K562 (cell line): Measurements from ENCODE around the gene KIF26B. TPM values are rescaled to one million over a fixed set of nuclear protein-coding genes. Genes with fewer than 3 reads are reported as not detected.
A peak's percentile ranks its signal among the peaks of the same experiment; 100 is the strongest.

Source experiments
- ATAC-seq: fragments of 200-7000 bp; cut with Tn5 transposase; 3 replicates; pipeline ENCODE4 v1.9.1; 2020; ENCODE audit warnings: moderate library complexity
- BruUV-seq: library from RNA; stranded (reverse); fragments of 400-500 nt; replicated peaks from 2 replicates; lab custom pipeline; 2021; lab: Mats Ljungman, UMichigan
- CTCF ChIA-PET: fragments of 300-600 bp; formaldehyde crosslinking; extraction: SDS; loops from one replicate; lab custom pipeline; 2021; ENCODE audit warnings: low intra/inter-chr PET ratio; lab: Yijun Ruan, JAX
- POLR2A ChIA-PET: fragments of 300-600, 350-650 bp; sonication (Branson Sonifier 250); formaldehyde crosslinking; extraction: SDS; loops from one replicate; lab custom pipeline; 2021; ENCODE audit warnings: antibody characterized with exemption, inconsistent platforms; lab: Yijun Ruan, JAX
- DNase-seq, 4 experiments: peaks; one replicate each; pipeline versions ENCODE4 v3.0.0 to v3.0.0-alpha.2; 2011 to 2018; ENCODE audit warnings: low spot score in 3 of 4, mixed read lengths in 3 of 4; ENCODE audit errors: extremely low read depth in 1 of 4
- FAIRE-seq: peaks from 2 replicates; lab custom pipeline; 2011; peaks lifted over from hg19 to GRCh38; lab: Jason Lieb, UNC
- H2AFZ ChIP-seq: 2 replicates; pipeline ENCODE4 v1.6.0; 2011; ENCODE audit warnings: low read depth, low read length, control low read depth, inconsistent platforms
- H3K27ac ChIP-seq: fragments of 200-600 bp; 3 replicates; pipeline ENCODE4 v1.8.0; 2011; ENCODE audit warnings: low read depth, mild to moderate bottlenecking, control low read depth, inconsistent platforms, low read length, moderate library complexity, mixed read lengths; ENCODE audit errors: extremely low read depth
- H3K27me3 ChIP-seq, 2 experiments: fragments of 300-600 bp in 1 of 2; 2 replicates in 1 of 2; 3 replicates in 1 of 2; pipeline versions ENCODE4 v1.6.0 to v1.8.0; 2011; ENCODE audit warnings: inconsistent platforms in 2 of 2, low read length in 2 of 2, mild to moderate bottlenecking in 1 of 2, mixed read lengths in 1 of 2, moderate library complexity in 1 of 2; ENCODE audit not compliant: control insufficient read depth in 2 of 2, insufficient read depth in 2 of 2
- H3K36me3 ChIP-seq: fragments of 300-600 bp; 3 replicates; pipeline ENCODE4 v1.8.0; 2011; ENCODE audit warnings: mild to moderate bottlenecking, low read length, inconsistent platforms; ENCODE audit not compliant: control insufficient read depth, insufficient read depth
- H3K4me1 ChIP-seq, 2 experiments: fragments of 200-600 bp in 1 of 2; replicated peaks in 1 of 2; 2 replicates in 1 of 2; 3 replicates in 1 of 2; pipeline versions ENCODE4 v1.5.1 to v1.8.0; 2011; ENCODE audit warnings: inconsistent platforms in 2 of 2, low read length in 2 of 2, mild to moderate bottlenecking in 1 of 2, mixed read lengths in 1 of 2, moderate library complexity in 1 of 2; ENCODE audit not compliant: control insufficient read depth in 2 of 2, insufficient read depth in 2 of 2
- H3K4me2 ChIP-seq: 2 replicates; pipeline ENCODE4 v1.6.1; 2011; ENCODE audit warnings: low read length, control low read depth, inconsistent platforms, mixed read lengths; ENCODE audit not compliant: insufficient read depth
- H3K4me3 ChIP-seq: fragments of 200-600 bp; sonication (generic), shearing (Covaris generic); 2 replicates; pipeline ENCODE4 v1.5.1; 2016; ENCODE audit warnings: control low read depth, inconsistent platforms
- H3K79me2 ChIP-seq: fragments of 200-600 bp; 3 replicates; pipeline ENCODE4 v1.8.0; 2011; ENCODE audit warnings: low read length, inconsistent platforms; ENCODE audit not compliant: control insufficient read depth, insufficient read depth
- H3K9ac ChIP-seq, 2 experiments: 2 replicates each; pipeline versions ENCODE4 v1.6.0 to v1.6.1; 2011; ENCODE audit warnings: low read depth in 2 of 2, low read length in 2 of 2, control low read depth in 1 of 2, inconsistent platforms in 1 of 2, mild to moderate bottlenecking in 1 of 2, mixed read lengths in 1 of 2; ENCODE audit not compliant: insufficient read depth in 1 of 2
- H3K9me1 ChIP-seq: one replicate; pipeline ENCODE4 v1.6.0; 2011; ENCODE audit warnings: inconsistent platforms, mild to moderate bottlenecking, low read length, moderate library complexity; ENCODE audit not compliant: control insufficient read depth, insufficient read depth
- H3K9me3 ChIP-seq: replicated peaks from 2 replicates; pipeline ENCODE4 v1.5.1; 2011; ENCODE audit warnings: low read depth, low read length, inconsistent platforms; ENCODE audit not compliant: control insufficient read depth, insufficient read depth
- H4K20me1 ChIP-seq: replicated peaks from 2 replicates; pipeline ENCODE4 v1.6.1; 2011; ENCODE audit warnings: low read length, inconsistent platforms, mixed read lengths; ENCODE audit not compliant: control insufficient read depth, insufficient read depth
- C11orf30 ChIP-seq: fragments of 450-650 bp; IDR thresholded peaks from 2 replicates; pipeline ENCODE4 v1.6.1; 2016; ENCODE audit warnings: low read depth, mild to moderate bottlenecking
- MAFF ChIP-seq: IDR thresholded peaks from 2 replicates; pipeline ENCODE4 v1.6.1; 2012; ENCODE audit warnings: low read length, improper control_type of control experiment
- MAFG ChIP-seq: fragments of 450-650 bp; conservative IDR thresholded peaks from 2 replicates; pipeline ENCODE4 v1.6.1; 2016; ENCODE audit warnings: missing genetic modification characterization, missing compliant biosample characterization
- ZNF316 ChIP-seq: fragments of 450-650 bp; IDR thresholded peaks from 2 replicates; pipeline ENCODE4 v1.6.1; 2016
- WGBS: fragments of 100-300 bp; shearing (Covaris generic); methylation state at CpG from one replicate; pipeline ENCODE4 v1.1.6; 2016; ENCODE audit warnings: low coverage, mixed read lengths; ENCODE audit not compliant: insufficient coverage; ENCODE audit errors: missing lambda C conversion rate; 5-methylcytosine and 5-hydroxymethylcytosine counted together
- in situ Hi-C: fragments of 300-500 bp; cut with MboI; formaldehyde crosslinking; loops from 4 replicates; pipeline ENCODE4 v1.15.0; 2018; ENCODE audit warnings: inconsistent platforms, mixed read lengths
- intact Hi-C: fragments of 100-400 bp; cut with micrococcal nuclease; formaldehyde crosslinking; loops from 2 replicates; pipeline ENCODE4 v1.14.2; 2022
- polyA plus RNA-seq, 8 experiments: library from polyadenylated mRNA; depleted of rRNA in 4 of 8; stranded (reverse) in 5 of 8; unstranded in 3 of 8; fragments of >200 nt; fragmentation: Nextera tagmentation in 2 of 8; fragmentation: Illumina TruSeq in 1 of 8; extraction: Ambion mirVana in 2 of 8; extraction: Trizol in 1 of 8; gene quantifications; 2 replicates each; pipeline versions ENCODE4 v1.2.1 to v1.2.3, GENCODE V29; 2011 to 2014; ENCODE audit warnings: inconsistent platforms in 1 of 8, missing spikeins in 1 of 8
- total RNA-seq, 7 experiments: library from RNA; depleted of rRNA in 6 of 7; stranded (reverse); fragments of >200 nt in 6 of 7; fragmentation: Illumina TruSeq in 2 of 7; extraction: Trizol in 2 of 7; gene quantifications; 2 replicates each; pipeline versions ENCODE4 v1.2.1 to v1.2.3, GENCODE V29; 2011 to 2021; ENCODE audit warnings: low replicate concordance in 1 of 7
- TF ChIP-seq, protein P1 (sequence below), 2 experiments: fragments of 200-800 bp in 1 of 2; sonication (Bioruptor generic) in 1 of 2; sonication (generic) in 1 of 2; formaldehyde crosslinking in 1 of 2; IDR thresholded peaks in 1 of 2; conservative IDR thresholded peaks in 1 of 2; 2 replicates each; pipeline versions ENCODE4 v1.5.0 to v1.6.1; 2016 to 2020; ENCODE audit warnings: missing compliant biosample characterization in 1 of 2, missing genetic modification characterization in 1 of 2, missing genetic modification reagents in 1 of 2

Gene KIF26B
- total and polyA plus RNA-seq, 9 of the 15 experiments (the other 6 are each of a cell fraction or from before 2014, with no cell fraction given) = 0.02 to 0.08 (median 0.03) TPM; not detected in 6

DNA sequence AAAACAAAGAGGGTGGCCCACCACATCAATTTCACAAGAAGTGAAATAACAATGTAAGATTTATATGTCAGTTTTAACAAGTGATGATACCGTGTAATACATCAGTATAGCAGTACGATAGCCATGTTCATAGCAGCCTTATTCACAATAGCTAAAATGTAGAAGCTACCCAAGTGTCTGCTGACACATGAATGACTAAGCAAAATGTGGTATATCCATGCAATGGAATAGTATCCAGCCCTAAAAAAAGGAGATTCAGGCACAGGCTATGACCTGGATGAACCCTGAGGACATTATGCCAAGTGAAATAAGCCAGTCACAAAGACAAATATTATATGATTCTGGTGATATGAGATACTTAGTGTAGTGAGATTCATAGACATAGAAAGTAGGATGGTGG, 18.0 kb downstream of the KIF26B start:
- Histone ChIP-seq H3K27ac (no peak overlapping the region), H3K4me2 (no peak overlapping the region), H3K4me3 (no peak overlapping the region), H3K9me1 (no peaks in the 10 kb centered on the region), H3K27me3 (peaks cover 60 to 77% of the 10 kb centered on the region in 2 experiments), H3K36me3 (no peaks in the 10 kb centered on the region), H3K4me1 (no peaks in the 10 kb centered on the region), H2AFZ (no peak overlapping the region), H4K20me1 (0 out of 2 replicates have a peak, but pooled peaks cover 4% of the 10 kb centered on the region), H3K9me3 (0 out of 2 replicates have a peak, but pooled peaks cover 2% of the 10 kb centered on the region), H3K79me2 (no peaks in the 10 kb centered on the region), H3K9ac (no peak overlapping the region)
- FAIRE-seq (no peak), ATAC-seq (no peak), DNase-seq (no peak)
- in situ Hi-C loops (no loop called here), intact Hi-C loops (no loop called here)
- ChIA-PET POLR2A (no interaction called here), CTCF (no interaction called here)
- no TSS peak for BruUV-seq
- TF ChIP-seq MAFF = peak; percentile 5; the same call in 1 of the 2 replicates
- TF ChIP-seq MAFG (tag) = peak; percentile 61; the same call in 1 of the 2 replicates
- TF ChIP-seq ZNF316 = peak; percentile 32; the same call in 1 of the 2 replicates
- TF ChIP-seq, protein P1, sequence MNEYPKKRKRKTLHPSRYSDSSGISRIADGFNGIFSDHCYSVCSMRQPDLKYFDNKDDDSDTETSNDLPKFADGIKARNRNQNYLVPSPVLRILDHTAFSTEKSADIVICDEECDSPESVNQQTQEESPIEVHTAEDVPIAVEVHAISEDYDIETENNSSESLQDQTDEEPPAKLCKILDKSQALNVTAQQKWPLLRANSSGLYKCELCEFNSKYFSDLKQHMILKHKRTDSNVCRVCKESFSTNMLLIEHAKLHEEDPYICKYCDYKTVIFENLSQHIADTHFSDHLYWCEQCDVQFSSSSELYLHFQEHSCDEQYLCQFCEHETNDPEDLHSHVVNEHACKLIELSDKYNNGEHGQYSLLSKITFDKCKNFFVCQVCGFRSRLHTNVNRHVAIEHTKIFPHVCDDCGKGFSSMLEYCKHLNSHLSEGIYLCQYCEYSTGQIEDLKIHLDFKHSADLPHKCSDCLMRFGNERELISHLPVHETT (CRISPR knock-in tag; conservative IDR thresholded peaks at IDR 0.05 in 1 of 2, IDR thresholded peaks at IDR 0.05 in 1 of 2) = no peak
- TF ChIP-seq C11orf30 = peak; percentile 13; the same call in 1 of the 2 replicates
- WGBS = 0% methylated on average over 2 of the region's 2 CpGs
